DOHH2 (cell line): Measurements from ENCODE around the gene CAMK2D.

ENCODE experiments used
- H3F3A ChIP-seq: fragments of 200-600 bp; sonication (generic), shearing (Covaris generic); 2 replicates; pipeline ENCODE4 v1.6.0; 2016; ENCODE audit warnings: antibody characterized with exemption, mild to moderate bottlenecking; ENCODE audit not compliant: control insufficient read depth, insufficient read depth
- H3K27ac ChIP-seq: fragments of 200-600 bp; sonication (generic); 2 replicates; pipeline ENCODE4 v1.5.1; 2014; ENCODE audit warnings: low read depth, mild to moderate bottlenecking, low read length, moderate library complexity
- H3K27me3 ChIP-seq: fragments of 200-600 bp; sonication (generic); 2 replicates; pipeline ENCODE4 v1.6.1; 2014; ENCODE audit warnings: mild to moderate bottlenecking, low read length, mixed read lengths; ENCODE audit not compliant: control insufficient read depth
- H3K36me3 ChIP-seq: fragments of 200-600 bp; sonication (generic); 2 replicates; pipeline ENCODE4 v1.6.1; 2014; ENCODE audit warnings: mild to moderate bottlenecking, low read length, moderate library complexity, mixed read lengths; ENCODE audit not compliant: control insufficient read depth
- H3K4me1 ChIP-seq: fragments of 200-600 bp; sonication (generic); 2 replicates; pipeline ENCODE4 v1.6.1; 2014; ENCODE audit warnings: mild to moderate bottlenecking, low read length, mixed read lengths; ENCODE audit not compliant: control insufficient read depth
- H3K4me2 ChIP-seq: fragments of 200-600 bp; sonication (generic); 2 replicates; pipeline ENCODE4 v1.6.0; 2014; ENCODE audit warnings: mild to moderate bottlenecking, low read length, moderate library complexity
- H3K4me3 ChIP-seq: fragments of 200-600 bp; sonication (generic); 2 replicates; pipeline ENCODE4 v1.5.1; 2014; ENCODE audit warnings: mild to moderate bottlenecking, low read length, mixed read lengths
- H3K79me2 ChIP-seq: fragments of 200-600 bp; sonication (generic); 2 replicates; pipeline ENCODE4 v1.6.1; 2014; ENCODE audit warnings: mild to moderate bottlenecking, low read length, mixed read lengths; ENCODE audit not compliant: control insufficient read depth
- H3K9me2 ChIP-seq: fragments of 200-600 bp; sonication (generic); replicated peaks from 2 replicates; pipeline ENCODE4 v1.6.1; 2014; ENCODE audit warnings: mild to moderate bottlenecking, low read length, mixed read lengths; ENCODE audit not compliant: control insufficient read depth
- H3K9me3 ChIP-seq: fragments of 200-600 bp; sonication (generic); 2 replicates; pipeline ENCODE4 v1.6.1; 2014; ENCODE audit warnings: antibody characterized with exemption, low read length, mixed read lengths; ENCODE audit not compliant: control insufficient read depth, insufficient read depth
- H4K20me1 ChIP-seq: fragments of 200-600 bp; sonication (generic); 2 replicates; pipeline ENCODE4 v1.6.0; 2014; ENCODE audit warnings: low read depth, mild to moderate bottlenecking, antibody characterized with exemption, low read length, moderate library complexity; ENCODE audit not compliant: control insufficient read depth, insufficient read depth
- CTCF ChIP-seq: fragments of 200-600 bp; sonication (generic); IDR thresholded peaks from one replicate; pipeline ENCODE4 v1.5.1; 2014; ENCODE audit warnings: antibody characterized with exemption, mild to moderate bottlenecking, low read depth, low read length; ENCODE audit not compliant: poor library complexity, severe bottlenecking
- EZH2phosphoT487 ChIP-seq: fragments of 200-600 bp; sonication (generic); IDR thresholded peaks from 2 replicates; pipeline ENCODE4 v1.6.1; 2017; ENCODE audit warnings: borderline replicate concordance, mild to moderate bottlenecking, antibody characterized with exemption, low read length, moderate library complexity, mixed read lengths

CAMK2D gene

GRCh38 chr4:113601636-113602035, 159.9 kb downstream of the CAMK2D start:
- TF ChIP-seq CTCF: no peak
- no peak for TF ChIP-seq EZH2phosphoT487
- peaks cover 71% of the 10 kb centered on the region for H3K79me2 ChIP-seq
- peaks cover 15% of the 10 kb centered on the region for H3F3A ChIP-seq
- H3K27me3 ChIP-seq: no peaks in the 10 kb centered on the region
- H4K20me1 ChIP-seq: no peaks in the 10 kb centered on the region
- H3K27ac ChIP-seq: no peak overlapping the region
- no peaks in the 10 kb centered on the region for H3K9me3 ChIP-seq
- peaks cover 70% of the 10 kb centered on the region for H3K4me1 ChIP-seq
- H3K9me2 ChIP-seq: no peaks in the 10 kb centered on the region
- H3K36me3 ChIP-seq: peaks cover 78% of the 10 kb centered on the region
- no peak overlapping the region for H3K4me3 ChIP-seq
- no peak overlapping the region for H3K4me2 ChIP-seq

- no peaks in the 10 kb centered on the region for H4K20me1 ChIP-seq
- H3K4me2 ChIP-seq: no peak overlapping the region
- H3K27ac ChIP-seq: no peak overlapping the region
- H3K79me2 ChIP-seq: peaks cover 81% of the 10 kb centered on the region
- H3K4me3 ChIP-seq: no peak overlapping the region
- peaks cover 78% of the 10 kb centered on the region for H3K36me3 ChIP-seq
- peaks cover 83% of the 10 kb centered on the region for H3K4me1 ChIP-seq
- H3K27me3 ChIP-seq: no peaks in the 10 kb centered on the region
- H3K9me3 ChIP-seq: no peaks in the 10 kb centered on the region
- no peaks in the 10 kb centered on the region for H3K9me2 ChIP-seq
- peaks cover 7% of the 10 kb centered on the region for H3F3A ChIP-seq
- TF ChIP-seq EZH2phosphoT487 (no peak), CTCF (no peak)
Measured at GRCh38 chr4:113596396-113596795, 165.1 kb downstream of the CAMK2D start.

DNA sequence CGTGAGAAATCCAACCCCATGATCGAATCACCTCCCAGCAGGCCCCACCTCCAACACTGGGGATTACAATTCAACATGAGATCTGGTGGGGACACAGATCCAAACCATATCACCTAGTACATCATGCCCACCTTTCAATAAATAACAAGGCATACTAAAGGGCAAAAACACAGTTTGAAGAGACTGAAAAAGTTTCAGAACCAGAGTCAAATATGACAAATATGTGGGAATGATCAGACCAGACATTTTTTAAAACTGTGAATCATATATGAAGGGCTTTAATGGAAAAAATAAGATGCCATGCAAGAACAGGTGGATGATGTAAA, 167.3 kb downstream of the CAMK2D start:
- H3K36me3 ChIP-seq: peaks cover 76% of the 10 kb centered on the region
- H3K4me3 ChIP-seq: peak overlapping the region; percentile 42
- H3K4me1 ChIP-seq: peaks cover 97% of the 10 kb centered on the region
- H3K4me2 ChIP-seq: peak overlapping the region; percentile 56
- H3K9me2 ChIP-seq: no peaks in the 10 kb centered on the region
- peaks cover 83% of the 10 kb centered on the region for H3K79me2 ChIP-seq
- peak overlapping the region; percentile 69 for H3K27ac ChIP-seq
- peaks cover 4% of the 10 kb centered on the region for H3F3A ChIP-seq
- no peaks in the 10 kb centered on the region for H3K27me3 ChIP-seq
- no peak for TF ChIP-seq EZH2phosphoT487
- no peak for TF ChIP-seq CTCF
- H3K9me3 ChIP-seq: no peaks in the 10 kb centered on the region
- no peaks in the 10 kb centered on the region for H4K20me1 ChIP-seq
